IPS-20b (cell line): ENCODE results near the gene ABHD18.
A peak's percentile ranks its signal among the peaks of the same experiment; 100 is the strongest.
"Not testable (repeated sequence)": the region's sequence is repeated elsewhere in the genome, so short reads cannot be mapped to it uniquely, and the experiment has no call there.

ENCODE experiments used
- H3K27ac ChIP-seq: one replicate; pipeline ENCODE4 v1.5.1; 2013; ENCODE audit warnings: low read length
- H3K27me3 ChIP-seq: 2 replicates; pipeline ENCODE4 v1.6.1; 2013; ENCODE audit warnings: mild to moderate bottlenecking, low read length, inconsistent platforms; ENCODE audit not compliant: insufficient read depth
- H3K36me3 ChIP-seq: 2 replicates; pipeline ENCODE4 v1.6.1; 2013; ENCODE audit warnings: low read depth, mild to moderate bottlenecking, inconsistent platforms, low read length, moderate library complexity; ENCODE audit not compliant: insufficient read depth
- H3K4me1 ChIP-seq: 2 replicates; pipeline ENCODE4 v1.6.1; 2013; ENCODE audit warnings: mild to moderate bottlenecking, control low read depth, inconsistent platforms, low read length, moderate library complexity; ENCODE audit not compliant: insufficient read depth
- H3K4me3 ChIP-seq: 2 replicates; pipeline ENCODE4 v1.5.1; 2013; ENCODE audit warnings: mild to moderate bottlenecking, low read length, inconsistent platforms
- H3K9ac ChIP-seq: 2 replicates; pipeline ENCODE4 v1.6.1; 2013; ENCODE audit warnings: low read depth, mild to moderate bottlenecking, inconsistent platforms, low read length, moderate library complexity
- H3K9me3 ChIP-seq: 2 replicates; pipeline ENCODE4 v1.6.1; 2013; ENCODE audit warnings: mild to moderate bottlenecking, low read depth, low read length, inconsistent platforms; ENCODE audit not compliant: insufficient read depth

ABHD18 gene

DNA sequence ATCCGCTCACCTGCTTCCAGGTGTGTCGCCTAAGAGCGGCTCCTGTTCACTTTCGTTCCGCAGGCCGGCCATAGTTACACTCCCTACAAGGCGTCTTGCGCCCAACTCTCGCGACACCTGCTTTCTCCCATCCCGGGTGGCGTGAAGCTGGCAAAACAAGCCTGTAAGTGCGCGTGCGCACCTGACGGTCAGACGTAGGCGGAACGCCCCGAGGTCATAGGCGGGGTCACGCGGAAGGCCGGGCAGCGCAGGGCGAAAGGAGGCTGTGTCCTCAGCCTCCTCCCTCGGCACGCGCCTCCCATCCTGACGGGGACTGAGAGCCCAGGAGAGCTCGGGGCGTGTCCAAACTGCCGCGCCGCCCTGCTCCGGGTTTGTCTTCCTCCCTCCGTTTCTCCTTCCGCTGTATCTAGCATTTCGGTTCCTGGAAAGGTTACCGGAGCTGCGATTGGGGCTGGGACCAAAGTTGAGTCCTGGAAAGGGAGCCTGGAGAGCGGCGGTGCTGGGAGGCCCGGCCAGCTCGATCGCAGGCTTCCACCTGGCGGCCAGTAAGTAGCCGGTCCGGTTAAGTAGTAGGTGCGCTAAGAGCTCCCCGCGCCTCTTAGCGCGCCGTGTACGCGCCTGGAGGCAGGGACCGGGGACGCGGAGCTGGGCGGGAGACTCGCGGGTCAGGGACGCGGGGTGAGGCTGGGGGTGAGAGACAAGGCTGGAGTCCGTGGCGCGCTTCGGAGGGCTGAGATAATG is at the start of gene ABHD18, which contains the start of gene MFSD8:
Gene ABHD18, plus strand, starts transcription at position 345 of the 741 bp plus-strand sequence. CDS start 17,550 bp downstream, outside the sequence.
Gene MFSD8, minus strand, starts transcription at position 112 of the 741 bp plus-strand sequence. Its CDS starts 40 bp downstream, at position 72.
- Histone ChIP-seq H3K9me3 (no peaks in the 10 kb centered on the region), H3K36me3 (peaks cover 6% of the 10 kb centered on the region; the same call in 1 of the 2 replicates), H3K27me3 (no peaks in the 10 kb centered on the region), H3K9ac (peak within 1 kb of the TSS; percentile 97), H3K4me1 (no peaks in the 10 kb centered on the region), H3K27ac (peak within 1 kb of the TSS; percentile 97), H3K4me3 (peak within 1 kb of the TSS; percentile 100)

DNA sequence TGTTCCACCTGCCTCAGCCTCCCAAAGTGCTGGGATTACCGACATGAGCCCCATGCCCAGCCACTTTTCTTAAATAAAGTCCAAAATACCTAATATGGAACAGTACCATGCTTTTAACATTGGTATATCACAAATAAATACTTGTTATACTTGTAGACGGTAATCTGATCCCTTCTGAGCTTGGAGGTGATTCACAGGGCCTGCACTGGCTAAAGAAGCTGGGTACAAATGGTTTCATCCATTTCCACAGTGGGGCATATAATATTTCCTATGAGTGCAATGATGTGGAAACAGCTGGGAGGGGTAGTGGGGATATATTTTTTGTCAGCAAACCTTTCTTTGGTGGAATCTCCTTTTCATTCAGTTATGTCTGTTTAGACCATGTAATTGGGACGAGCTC is 48.7 kb upstream of the ABHD18 start:
- Histone ChIP-seq H3K36me3 (peaks cover 32% of the 10 kb centered on the region), H3K4me1 (no peaks in the 10 kb centered on the region), H3K27me3 (no peaks in the 10 kb centered on the region), H3K4me3 (no peak overlapping the region), H3K9me3 (no peaks in the 10 kb centered on the region), H3K9ac (no peak overlapping the region), H3K27ac (no peak overlapping the region)

DNA sequence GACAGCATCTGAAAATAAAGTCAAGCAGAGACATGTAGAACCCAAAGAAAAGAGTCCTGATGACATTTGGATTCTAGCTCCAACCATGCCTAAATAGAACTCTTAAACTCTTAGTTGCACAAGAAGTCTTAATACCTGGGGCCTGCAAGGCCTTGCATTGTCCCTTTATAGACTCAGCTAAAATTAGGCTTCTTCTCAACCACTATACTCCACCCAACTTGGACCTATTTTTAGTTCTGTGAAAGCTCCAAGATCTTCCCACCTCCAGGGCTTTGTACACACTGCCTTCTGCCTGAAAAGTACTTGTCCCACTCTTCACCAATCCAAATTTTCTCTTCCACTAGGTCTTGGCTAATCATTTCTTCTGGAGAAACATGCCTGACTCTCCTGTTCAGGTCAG is 48.1 kb upstream of the ABHD18 start:
- peaks cover 34% of the 10 kb centered on the region for H3K36me3 ChIP-seq
- no peak overlapping the region for H3K27ac ChIP-seq
- no peaks in the 10 kb centered on the region for H3K4me1 ChIP-seq
- no peak overlapping the region for H3K9ac ChIP-seq
- H3K9me3 ChIP-seq = no peaks in the 10 kb centered on the region
- H3K4me3 ChIP-seq = no peak overlapping the region
- H3K27me3 ChIP-seq = no peaks in the 10 kb centered on the region

DNA sequence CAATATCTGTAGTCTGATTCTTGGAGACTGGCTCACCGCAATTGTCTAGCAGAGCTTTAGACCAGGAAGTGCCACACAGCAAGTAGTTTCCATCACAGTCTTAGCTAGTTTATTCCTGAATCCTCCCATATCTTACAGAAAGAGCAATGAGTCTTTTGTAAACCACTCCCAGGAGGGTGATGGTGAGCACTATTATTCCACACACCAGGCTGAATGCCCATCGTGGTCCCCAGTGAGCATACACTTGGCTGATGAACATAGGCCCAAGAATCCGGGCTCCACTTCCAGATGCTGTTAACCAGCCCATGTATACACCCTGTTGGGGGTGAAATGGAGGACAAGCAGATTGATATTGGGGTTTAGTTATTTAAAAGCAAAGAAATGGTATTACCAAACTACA is 44.7 kb upstream of the ABHD18 start:
- no peaks in the 10 kb centered on the region for H3K27me3 ChIP-seq
- H3K4me3 ChIP-seq = no peak overlapping the region
- H3K27ac ChIP-seq = no peak overlapping the region
- no peaks in the 10 kb centered on the region for H3K4me1 ChIP-seq
- H3K9ac ChIP-seq = no peak overlapping the region
- H3K36me3 ChIP-seq = peaks cover 34% of the 10 kb centered on the region
- no peaks in the 10 kb centered on the region for H3K9me3 ChIP-seq

DNA sequence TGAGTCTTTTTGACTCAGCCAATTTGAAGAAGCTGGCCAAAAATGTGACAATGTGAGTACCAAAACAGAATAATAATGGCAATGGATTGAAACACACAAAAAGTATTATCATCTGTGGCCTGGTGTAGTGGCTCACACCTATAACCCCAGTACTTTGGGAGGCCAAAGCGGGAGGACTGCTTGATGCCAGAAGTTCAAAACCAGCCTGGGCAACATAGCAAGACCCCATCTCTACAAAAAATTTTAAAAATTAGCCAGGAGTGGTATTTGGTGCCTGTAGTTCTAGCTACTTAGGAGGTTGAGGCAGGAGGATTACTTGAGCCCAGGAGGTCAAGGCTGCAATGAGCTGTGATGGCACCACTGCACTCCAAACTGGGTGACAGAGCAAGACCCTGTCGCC is 43.0 kb upstream of the ABHD18 start:
- Histone ChIP-seq H3K9ac (no peak overlapping the region), H3K9me3 (no peaks in the 10 kb centered on the region), H3K36me3 (peaks cover 34% of the 10 kb centered on the region), H3K27ac (no peak overlapping the region), H3K4me3 (no peak overlapping the region), H3K4me1 (no peaks in the 10 kb centered on the region), H3K27me3 (no peaks in the 10 kb centered on the region)

DNA sequence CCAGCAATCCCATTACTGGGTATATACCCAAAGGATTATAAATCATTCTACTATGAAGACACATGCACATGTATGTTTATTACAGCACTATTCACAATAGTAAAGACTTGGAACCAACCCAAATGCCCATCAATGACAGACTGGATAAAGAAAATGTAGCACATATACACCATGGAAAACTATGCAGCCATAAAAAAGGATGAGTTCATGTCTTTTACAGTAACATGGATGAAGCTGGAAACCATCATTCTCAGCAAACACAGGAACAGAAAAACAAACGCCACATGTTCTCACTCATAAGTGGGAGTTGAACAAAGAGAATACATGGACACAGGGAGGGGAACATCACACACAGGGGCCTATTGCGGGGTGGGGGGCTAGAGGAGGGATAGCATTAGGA is 39.5 kb upstream of the ABHD18 start:
- not testable (repeated sequence) for H3K36me3 ChIP-seq

DNA sequence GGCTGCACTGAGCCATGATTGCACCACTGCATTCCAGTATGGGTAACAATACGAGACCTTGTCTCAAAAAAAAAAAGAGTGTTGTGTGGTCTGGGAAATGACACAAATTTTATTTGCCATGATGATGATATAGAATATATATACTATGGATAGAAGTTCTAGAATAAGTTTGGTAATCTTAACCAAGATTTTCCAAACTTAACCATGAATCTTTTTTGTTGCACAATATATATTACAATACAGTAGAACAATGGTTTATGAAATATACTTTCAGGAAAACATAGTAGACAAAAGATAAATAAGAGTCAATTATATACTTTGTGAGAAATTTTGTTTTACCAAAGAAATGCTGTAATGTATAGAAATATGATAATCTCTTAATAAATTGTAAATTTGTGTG is 35.0 kb upstream of the ABHD18 start:
- no peak overlapping the region for H3K27ac ChIP-seq
- H3K4me1 ChIP-seq = no peaks in the 10 kb centered on the region
- H3K27me3 ChIP-seq = no peaks in the 10 kb centered on the region
- H3K9ac ChIP-seq = no peak overlapping the region
- no peak overlapping the region for H3K4me3 ChIP-seq
- H3K36me3 ChIP-seq = no peaks in the 10 kb centered on the region; the same call in 1 of the 2 replicates
- no peaks in the 10 kb centered on the region for H3K9me3 ChIP-seq

More for the DNA sequence above, 39.5 kb upstream of the ABHD18 start:
- H3K9ac ChIP-seq, H3K27me3 ChIP-seq, H3K27ac ChIP-seq, H3K4me3 ChIP-seq, H3K9me3 ChIP-seq, H3K4me1 ChIP-seq: not testable (repeated sequence)

DNA sequence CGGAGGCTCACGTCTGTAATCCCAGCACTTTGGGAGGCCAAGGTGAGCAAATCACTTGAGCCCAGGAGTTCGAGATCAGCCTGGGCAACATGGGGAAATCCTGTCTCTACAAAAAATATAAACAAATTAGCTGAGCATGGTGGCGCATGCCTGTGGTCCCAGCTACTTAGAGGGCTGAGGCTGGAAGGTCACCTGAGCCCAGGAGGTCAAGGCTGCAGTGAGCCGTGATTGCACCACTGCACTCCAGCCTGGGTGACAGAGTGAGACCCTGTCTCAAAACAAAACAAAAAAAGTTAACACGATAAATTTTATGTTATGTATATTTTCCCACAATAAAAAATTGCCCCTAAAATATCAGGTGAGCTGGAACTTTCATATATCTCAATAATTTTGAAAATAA is 33.4 kb upstream of the ABHD18 start:
- not testable (repeated sequence) for H3K4me3 ChIP-seq, H3K27me3 ChIP-seq, H3K9ac ChIP-seq, H3K9me3 ChIP-seq, H3K36me3 ChIP-seq, H3K4me1 ChIP-seq, H3K27ac ChIP-seq

DNA sequence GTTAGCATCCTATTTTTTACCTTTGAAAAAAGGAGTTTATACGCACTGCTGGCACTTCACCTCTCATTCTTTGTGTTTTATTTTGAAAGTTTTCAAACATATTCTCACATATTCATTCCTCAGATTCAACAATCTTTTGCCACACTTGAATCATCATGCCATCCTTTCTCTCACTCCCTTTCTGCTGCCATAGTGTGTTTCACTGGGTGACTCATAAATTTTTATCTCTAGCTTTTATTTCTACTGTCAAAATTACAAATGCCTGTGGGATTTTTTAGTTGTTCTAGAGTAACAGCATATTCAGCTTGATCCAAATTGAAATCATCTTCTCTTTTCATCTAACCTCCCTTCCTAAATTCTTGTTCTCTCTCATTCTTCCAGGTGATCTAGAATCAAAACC is 28.2 kb upstream of the ABHD18 start:
- H3K9me3 ChIP-seq = no peaks in the 10 kb centered on the region
- no peaks in the 10 kb centered on the region for H3K4me1 ChIP-seq
- H3K9ac ChIP-seq = no peak overlapping the region
- no peak overlapping the region for H3K4me3 ChIP-seq
- no peaks in the 10 kb centered on the region for H3K27me3 ChIP-seq
- H3K27ac ChIP-seq = no peak overlapping the region
- peaks cover 12% of the 10 kb centered on the region for H3K36me3 ChIP-seq

DNA sequence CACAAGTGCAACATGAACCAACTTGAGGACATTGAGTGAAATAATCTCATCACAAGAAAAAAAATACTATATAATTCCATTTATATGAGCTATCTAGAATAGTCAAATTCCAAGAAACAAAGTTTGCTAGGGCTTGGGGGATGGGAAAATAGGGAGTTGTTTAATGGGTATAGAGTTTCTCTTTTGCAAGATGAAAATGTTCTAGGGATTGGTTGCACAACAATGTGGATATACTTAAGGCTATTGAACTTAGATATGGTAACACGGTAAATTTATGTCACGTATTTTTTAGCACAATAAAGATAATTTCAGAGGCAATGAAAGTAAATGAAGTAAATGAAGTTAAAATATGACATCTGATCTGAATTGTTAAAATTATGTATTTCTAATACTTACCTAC is 8.1 kb upstream of the ABHD18 start:
- Histone ChIP-seq H3K27me3 (no peaks in the 10 kb centered on the region), H3K9me3 (no peaks in the 10 kb centered on the region), H3K4me3 (no peak overlapping the region), H3K9ac (no peak overlapping the region), H3K36me3 (peaks cover 15% of the 10 kb centered on the region), H3K27ac (no peak overlapping the region), H3K4me1 (no peaks in the 10 kb centered on the region)

DNA sequence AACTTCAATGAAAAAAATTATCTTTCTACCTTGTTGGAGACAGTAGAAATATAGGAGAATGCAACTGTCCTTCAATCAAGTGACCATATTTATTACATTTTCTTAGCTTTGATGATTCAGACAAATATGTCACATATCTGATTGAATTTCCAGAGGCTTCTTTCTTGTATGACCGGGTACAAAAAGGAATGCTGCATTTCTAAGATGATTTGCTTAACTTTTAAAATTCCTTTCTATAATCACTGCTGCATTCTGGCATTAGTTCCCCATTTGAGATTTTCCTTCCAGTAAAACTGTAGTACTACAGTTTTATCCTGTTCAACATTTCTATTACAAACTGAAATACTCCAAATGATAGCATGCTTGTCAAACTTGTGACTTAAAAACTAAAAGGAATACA is 5.4 kb upstream of the ABHD18 start:
- Histone ChIP-seq H3K4me3 (no peak overlapping the region), H3K4me1 (no peaks in the 10 kb centered on the region), H3K9ac (no peak overlapping the region), H3K9me3 (no peaks in the 10 kb centered on the region), H3K36me3 (peaks cover 13% of the 10 kb centered on the region), H3K27ac (no peak overlapping the region), H3K27me3 (no peaks in the 10 kb centered on the region)

DNA sequence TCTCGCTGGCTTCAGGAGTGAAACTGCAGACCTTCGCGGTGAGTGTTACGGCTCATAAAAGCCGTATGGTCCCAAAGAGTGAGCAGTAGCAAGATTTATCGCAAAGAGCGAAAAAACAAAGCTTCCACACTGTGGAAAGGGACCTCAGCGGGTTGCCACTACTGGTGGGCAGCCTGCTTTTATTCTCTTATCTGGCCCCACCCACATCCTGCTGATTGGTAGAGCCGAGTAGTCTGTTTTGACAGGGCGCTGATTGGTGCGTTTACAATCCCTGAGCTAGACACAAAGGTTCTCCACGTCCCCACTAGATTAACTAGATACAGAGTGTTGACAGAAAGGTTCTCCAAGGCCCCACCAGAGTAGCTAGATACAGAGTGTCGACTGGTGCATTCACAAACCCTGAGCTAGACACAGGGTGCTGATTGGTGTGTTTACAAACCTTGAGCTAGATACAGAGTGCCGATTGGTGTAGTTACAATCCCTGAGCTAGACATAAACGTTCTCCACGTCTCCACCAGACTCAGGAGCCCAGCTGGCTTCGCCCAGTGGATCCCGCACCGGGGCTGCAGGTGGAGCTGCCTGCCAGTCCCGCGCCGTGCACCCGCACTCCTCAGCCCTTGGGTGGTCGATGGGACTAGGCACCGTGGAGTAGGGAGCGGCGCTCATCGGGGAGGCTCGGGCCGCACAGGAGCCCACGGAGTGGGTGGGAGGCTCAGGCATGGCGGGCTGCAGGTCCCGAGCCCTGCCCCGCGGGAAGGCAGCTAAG is 1.4 kb upstream of the ABHD18 start:
- not testable (repeated sequence) for H3K27me3 ChIP-seq, H3K4me1 ChIP-seq, H3K36me3 ChIP-seq, H3K9ac ChIP-seq, H3K9me3 ChIP-seq, H3K27ac ChIP-seq
- peak overlapping the region; percentile 100; the same call in 1 of the 2 replicates for H3K4me3 ChIP-seq
